ENCODE measurements around the gene CORO2B.

DNA sequence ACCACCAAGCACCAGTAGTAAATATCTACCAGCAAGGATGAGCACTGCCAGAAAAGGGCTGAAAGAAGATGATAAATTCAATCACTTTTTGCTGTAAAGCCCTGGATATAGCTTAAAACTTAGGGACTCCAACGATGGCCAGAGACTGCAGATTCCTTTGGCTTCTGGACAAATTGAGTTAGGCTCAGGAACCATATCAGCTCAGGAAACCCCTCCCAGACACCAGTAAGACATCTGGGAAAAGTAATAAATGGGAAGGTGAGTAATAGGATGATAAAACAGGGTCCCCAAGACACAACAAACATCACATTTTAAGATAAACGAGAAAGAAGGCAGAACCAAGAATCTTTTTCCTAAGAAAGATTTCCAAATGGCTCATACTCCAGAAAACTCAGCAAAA lies 176.9 kb downstream of the CORO2B start:
- TF ChIP-seq, protein P1, sequence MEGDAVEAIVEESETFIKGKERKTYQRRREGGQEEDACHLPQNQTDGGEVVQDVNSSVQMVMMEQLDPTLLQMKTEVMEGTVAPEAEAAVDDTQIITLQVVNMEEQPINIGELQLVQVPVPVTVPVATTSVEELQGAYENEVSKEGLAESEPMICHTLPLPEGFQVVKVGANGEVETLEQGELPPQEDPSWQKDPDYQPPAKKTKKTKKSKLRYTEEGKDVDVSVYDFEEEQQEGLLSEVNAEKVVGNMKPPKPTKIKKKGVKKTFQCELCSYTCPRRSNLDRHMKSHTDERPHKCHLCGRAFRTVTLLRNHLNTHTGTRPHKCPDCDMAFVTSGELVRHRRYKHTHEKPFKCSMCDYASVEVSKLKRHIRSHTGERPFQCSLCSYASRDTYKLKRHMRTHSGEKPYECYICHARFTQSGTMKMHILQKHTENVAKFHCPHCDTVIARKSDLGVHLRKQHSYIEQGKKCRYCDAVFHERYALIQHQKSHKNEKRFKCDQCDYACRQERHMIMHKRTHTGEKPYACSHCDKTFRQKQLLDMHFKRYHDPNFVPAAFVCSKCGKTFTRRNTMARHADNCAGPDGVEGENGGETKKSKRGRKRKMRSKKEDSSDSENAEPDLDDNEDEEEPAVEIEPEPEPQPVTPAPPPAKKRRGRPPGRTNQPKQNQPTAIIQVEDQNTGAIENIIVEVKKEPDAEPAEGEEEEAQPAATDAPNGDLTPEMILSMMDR (conservative IDR thresholded peaks at IDR 0.05): no peak
- no peak for TF ChIP-seq EZH2 (IDR thresholded peaks at IDR 0.05; ENCODE audit: low read depth)

Measured in PC-9 (cell line).